Transverse colon (tissue), 4 donors: Measurements from ENCODE around the gene MXRA8. TPM values are rescaled to one million over a fixed set of nuclear protein-coding genes. Genes with fewer than 3 reads are reported as not detected.

ENCODE experiments used
- DNase-seq: peaks from one replicate; pipeline ENCODE4 v3.0.0-alpha.2; 2019
- H3K27ac ChIP-seq, 4 donors: fragments of 200-600 bp; sonication (generic); 2 replicates each; pipeline ENCODE4 v1.5.1; 2016 to 2018; ENCODE audit warnings: inconsistent platforms in 4 of 4
- H3K27me3 ChIP-seq: fragments of 200-600 bp; sonication (generic); 2 replicates; pipeline ENCODE4 v1.5.1; 2017; ENCODE audit warnings: inconsistent platforms
- H3K36me3 ChIP-seq, 4 donors: fragments of 200-600 bp; sonication (generic); 2 replicates each; pipeline ENCODE4 v1.5.1; 2017 to 2019; ENCODE audit warnings: inconsistent platforms in 4 of 4
- H3K4me1 ChIP-seq, 4 donors: fragments of 200-600 bp; sonication (generic); 2 replicates each; pipeline ENCODE4 v1.5.1; 2017 to 2020; ENCODE audit warnings: inconsistent platforms in 4 of 4
- H3K4me3 ChIP-seq, 4 donors: fragments of 200-600 bp; sonication (generic); 1 replicate in 1 of 4; 2 replicates in 3 of 4; pipeline versions ENCODE4 v1.5.1 to v1.6.1; 2017 to 2019; ENCODE audit warnings: inconsistent platforms in 4 of 4
- H3K9me3 ChIP-seq, 2 donors: fragments of 200-600 bp; sonication (generic); 2 replicates each; pipeline ENCODE4 v1.5.1; 2017 to 2019; ENCODE audit warnings: inconsistent platforms in 2 of 2
- CTCF ChIP-seq, 5 experiments: fragments of 200-600 bp in 3 of 5; fragments of 450-650 bp in 2 of 5; sonication (generic) in 3 of 5; IDR thresholded peaks; 1 replicate in 2 of 5; 2 replicates in 3 of 5; pipeline ENCODE4 v1.5.1; 2016 to 2017; ENCODE audit warnings: antibody characterized with exemption in 5 of 5, inconsistent platforms in 3 of 5, mild to moderate bottlenecking in 2 of 5, moderate library complexity in 1 of 5
- EP300 ChIP-seq: sonication (generic); formaldehyde crosslinking; IDR thresholded peaks from one replicate; pipeline ENCODE4 v1.6.1; 2017; ENCODE audit warnings: antibody characterized with exemption, low read depth
- POLR2A ChIP-seq: fragments of 450-650 bp; IDR thresholded peaks from one replicate; pipeline ENCODE4 v1.6.1; 2016; ENCODE audit warnings: antibody characterized with exemption, mild to moderate bottlenecking, moderate library complexity
- POLR2AphosphoS5 ChIP-seq, 3 donors: sonication (generic); formaldehyde crosslinking; IDR thresholded peaks; one replicate each; pipeline ENCODE4 v1.6.1; 2016; ENCODE audit warnings: antibody characterized with exemption in 3 of 3
- WGBS, 2 donors: methylation state at CpG; one replicate each; pipeline ENCODE4 v1.1.5; 2018; ENCODE audit warnings: low coverage in 1 of 2; 5-methylcytosine and 5-hydroxymethylcytosine counted together
- in situ Hi-C, 4 donors: fragments of 200-750 bp; cut with MboI; loops; one replicate each; pipeline versions ENCODE4 v1.15.0 to v1.15.1; 2017; ENCODE audit warnings: low sequenced_read_pairs in 3 of 4, low pct_ligation_motif_present in 1 of 4, low pct_unique_long_range_greater_than_20kb in 1 of 4
- intact Hi-C: fragments of 100-400 bp; cut with DNase I; formaldehyde crosslinking; loops from one replicate; pipeline ENCODE4 v1.15.1; 2023; ENCODE audit warnings: low total_unique reads
- total RNA-seq, 4 donors: library from RNA; depleted of rRNA; stranded (reverse); fragments of >200 nt; gene quantifications; one replicate each; pipeline ENCODE4 v1.1.0, GENCODE V29; 2016

Gene MXRA8
- total RNA-seq, 4 donors from 2014 or later: 31.1 to 145 (median 57.1) TPM

GRCh38 chr1:1348420-1349255 is 9.7 kb downstream of the MXRA8 start:
- intact Hi-C loops: no loop called here

GRCh38 chr1:1347663-1348419 is 10.5 kb downstream of the MXRA8 start:
- peak; percentile 82 for DNase-seq
- intact Hi-C loops: no loop called here
- H3K36me3 ChIP-seq: no peaks in the 10 kb centered on the region
- no peaks in the 10 kb centered on the region for H3K9me3 ChIP-seq
- no peak for TF ChIP-seq CTCF (IDR thresholded peaks at IDR 0.05)
- no peak for TF ChIP-seq EP300
- peak; percentile 49 for TF ChIP-seq POLR2A
- peak in 1 of 3 donors; percentile 39 for TF ChIP-seq POLR2AphosphoS5 (IDR thresholded peaks at IDR 0.05)
- peaks cover 1% of the 10 kb centered on the region for H3K27me3 ChIP-seq
- H3K4me1 ChIP-seq: peaks cover 34 to 49% (median 39%) of the 10 kb centered on the region in 4 donors
- in situ Hi-C loops: no loop called here
- peak overlapping the region; percentile 81 to 89 (median 86) for H3K4me3 ChIP-seq
- WGBS, 2 donors: 25% methylated on average over 22 of the region's 26 CpGs; no CpG with 5 or more reads in 1 of the 2 donors
- peak overlapping the region; percentile 81 to 91 (median 87) for H3K27ac ChIP-seq

More at GRCh38 chr1:1348420-1349255, 9.7 kb downstream of the MXRA8 start:
- DNase-seq: no peak
- no peak for TF ChIP-seq POLR2AphosphoS5 (IDR thresholded peaks at IDR 0.05)
- TF ChIP-seq CTCF (IDR thresholded peaks at IDR 0.05): no peak
- no peak for TF ChIP-seq POLR2A
- no peak for TF ChIP-seq EP300
- in situ Hi-C loops: no loop called here
- no peaks in the 10 kb centered on the region for H3K36me3 ChIP-seq
- H3K27ac ChIP-seq: peak overlapping the region; percentile 81 to 91 (median 87)
- WGBS, 2 donors: 1% methylated on average over 88 of the region's 109 CpGs; no CpG with 5 or more reads in 1 of the 2 donors
- H3K9me3 ChIP-seq: no peaks in the 10 kb centered on the region
- H3K4me3 ChIP-seq: peak overlapping the region; percentile 81 to 89 (median 86)
- peaks cover 38 to 55% (median 44%) of the 10 kb centered on the region in 4 donors for H3K4me1 ChIP-seq
- peaks cover 9% of the 10 kb centered on the region for H3K27me3 ChIP-seq

DNA sequence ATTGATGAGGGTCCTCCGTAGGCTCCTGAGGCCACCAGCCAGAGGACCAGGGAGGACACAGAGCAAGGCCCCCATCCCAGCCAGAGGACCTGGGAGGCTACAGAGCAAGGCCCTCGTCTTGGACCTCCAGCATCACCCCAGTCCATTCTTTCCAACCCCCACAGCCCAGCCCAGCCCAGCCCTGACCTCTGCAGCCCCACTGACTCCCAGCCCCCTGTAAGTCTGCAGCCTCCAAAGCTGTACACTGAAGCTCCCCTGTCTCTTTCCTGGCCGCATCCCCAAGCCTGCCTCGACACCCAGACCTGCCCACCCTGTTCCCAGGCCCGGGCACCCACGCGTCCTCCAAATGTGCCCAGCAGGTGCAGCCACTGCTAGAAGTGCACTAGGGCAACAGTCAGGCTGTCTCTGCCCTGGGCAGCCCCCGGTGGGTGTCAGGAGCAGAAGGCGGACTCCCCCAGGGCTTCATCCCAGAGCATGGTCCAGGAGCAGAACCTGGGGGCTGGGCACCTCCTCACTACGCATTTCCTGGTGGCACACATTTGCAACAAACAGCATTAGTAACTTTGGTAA is 11.2 kb downstream of the MXRA8 start:
- DNase-seq: no peak
- peak overlapping the region; percentile 81 to 91 (median 87) for H3K27ac ChIP-seq
- WGBS, 2 donors: 67% methylated on average over 10 of the region's 10 CpGs; no CpG with 5 or more reads in 1 of the 2 donors
- H3K36me3 ChIP-seq: no peaks in the 10 kb centered on the region
- no peaks in the 10 kb centered on the region for H3K9me3 ChIP-seq
- peaks cover 34 to 49% (median 39%) of the 10 kb centered on the region in 4 donors for H3K4me1 ChIP-seq
- intact Hi-C loops: no loop called here
- in situ Hi-C loops: no loop called here
- TF ChIP-seq CTCF (IDR thresholded peaks at IDR 0.05) (no peak), POLR2AphosphoS5 (IDR thresholded peaks at IDR 0.05) (no peak)
- peak overlapping the region in 3 of 4 donors; percentile 81 to 87 (median 85) for H3K4me3 ChIP-seq
- no peaks in the 10 kb centered on the region for H3K27me3 ChIP-seq

DNA sequence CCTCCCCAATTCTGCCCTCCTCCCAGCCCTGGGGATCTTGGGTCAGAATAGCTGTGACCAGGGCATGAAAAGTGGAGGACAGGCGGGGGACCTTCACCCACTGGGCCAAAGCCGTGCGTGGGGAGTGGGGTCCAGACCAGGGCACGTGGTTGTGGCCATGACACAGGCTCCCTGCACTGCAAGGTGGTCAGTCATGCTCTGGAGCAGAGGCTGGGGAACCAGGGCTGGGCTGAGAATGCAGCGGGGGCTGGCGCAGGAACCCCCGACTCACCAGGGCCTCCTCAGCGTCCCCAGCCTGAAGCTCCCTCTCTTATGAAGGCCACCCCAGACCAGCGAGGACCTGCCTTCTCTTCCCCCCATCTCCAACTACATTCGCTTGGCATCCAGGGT is 11.9 kb downstream of the MXRA8 start:
- 84% methylated on average over 10 of the region's 10 CpGs; no CpG with 5 or more reads in 1 of the 2 donors for WGBS, 2 donors

More for the DNA sequence above, 11.9 kb downstream of the MXRA8 start:
- peaks cover 34 to 45% (median 38%) of the 10 kb centered on the region in 4 donors for H3K4me1 ChIP-seq
- intact Hi-C loops (no loop called here), in situ Hi-C loops (no loop called here)
- no peak overlapping the region for H3K4me3 ChIP-seq
- H3K27me3 ChIP-seq: no peaks in the 10 kb centered on the region
- TF ChIP-seq POLR2A: no peak
- no peak for TF ChIP-seq POLR2AphosphoS5 (IDR thresholded peaks at IDR 0.05)
- TF ChIP-seq CTCF (IDR thresholded peaks at IDR 0.05): no peak
- no peak for TF ChIP-seq EP300
- no peak for DNase-seq
- peak overlapping the region in 1 of 4 donors; percentile 81 for H3K27ac ChIP-seq
- H3K36me3 ChIP-seq: no peaks in the 10 kb centered on the region
- H3K9me3 ChIP-seq: no peaks in the 10 kb centered on the region
